ENCODE results near the gene GAPVD1.
"Not testable (repeated sequence)": the region's sequence is repeated elsewhere in the genome, so short reads cannot be mapped to it uniquely, and the experiment has no call there.

GRCh38 chr9:125400232-125400631 is 138.6 kb downstream of the GAPVD1 start:
- not testable (repeated sequence) for TF ChIP-seq POLR2A, CTCF (IDR thresholded peaks at IDR 0.05)

All from esophagus squamous epithelium (tissue), 4 donors.